HEK293 (cell line): Measurements from ENCODE around the gene ST6GAL1.

Experiments used
- BCL11B ChIP-seq: fragments of 450-650 bp; formaldehyde crosslinking; IDR thresholded peaks from 2 replicates; pipeline ENCODE4 v1.5.1; 2016; ENCODE audit warnings: low read depth, missing biosample characterization, missing genetic modification characterization
- GFI1B ChIP-seq: fragments of 450-650 bp; formaldehyde crosslinking; IDR thresholded peaks from 2 replicates; pipeline ENCODE4 v1.5.1; 2016; ENCODE audit warnings: missing biosample characterization, missing genetic modification characterization
- GLIS2 ChIP-seq: fragments of 450-650 bp; formaldehyde crosslinking; IDR thresholded peaks from 2 replicates; pipeline ENCODE4 v1.5.1; 2016; ENCODE audit warnings: missing biosample characterization, missing genetic modification characterization
- IKZF3 ChIP-seq: fragments of 450-650 bp; IDR thresholded peaks from 2 replicates; pipeline ENCODE4 v1.5.0; 2018; ENCODE audit warnings: missing biosample characterization, mild to moderate bottlenecking, missing genetic modification characterization, moderate library complexity
- KLF16 ChIP-seq: fragments of 450-650 bp; formaldehyde crosslinking; IDR thresholded peaks from 2 replicates; pipeline ENCODE4 v1.5.1; 2017; ENCODE audit warnings: missing biosample characterization, missing genetic modification characterization
- KLF9 ChIP-seq: fragments of 450-650 bp; formaldehyde crosslinking; IDR thresholded peaks from 2 replicates; pipeline ENCODE4 v1.5.1; 2016; ENCODE audit warnings: missing biosample characterization, missing genetic modification characterization, low read depth
- MYNN ChIP-seq: fragments of 450-650 bp; formaldehyde crosslinking; IDR thresholded peaks from 2 replicates; pipeline ENCODE4 v1.5.1; 2016; ENCODE audit warnings: missing biosample characterization, missing genetic modification characterization, borderline replicate concordance
- RBAK ChIP-seq: fragments of 450-650 bp; formaldehyde crosslinking; IDR thresholded peaks from 2 replicates; pipeline ENCODE4 v1.5.1; 2016; ENCODE audit warnings: missing biosample characterization, missing genetic modification characterization
- ZBTB49 ChIP-seq: fragments of 450-650 bp; formaldehyde crosslinking; IDR thresholded peaks from 2 replicates; pipeline ENCODE4 v1.5.1; 2016; ENCODE audit warnings: missing biosample characterization, missing genetic modification characterization, low read depth
- ZFP3 ChIP-seq: fragments of 450-650 bp; formaldehyde crosslinking; IDR thresholded peaks from 2 replicates; pipeline ENCODE4 v1.5.1; 2016; ENCODE audit warnings: low read depth, missing biosample characterization, missing genetic modification characterization
- ZFP69B ChIP-seq: fragments of 450-650 bp; formaldehyde crosslinking; IDR thresholded peaks from 2 replicates; pipeline ENCODE4 v1.5.1; 2016; ENCODE audit warnings: missing biosample characterization, missing genetic modification characterization
- ZNF132 ChIP-seq: fragments of 450-650 bp; formaldehyde crosslinking; IDR thresholded peaks from 2 replicates; pipeline ENCODE4 v1.5.1; 2017; ENCODE audit warnings: missing biosample characterization, missing genetic modification characterization, borderline replicate concordance
- ZNF223 ChIP-seq: fragments of 450-650 bp; formaldehyde crosslinking; IDR thresholded peaks from 2 replicates; pipeline ENCODE4 v1.5.1; 2016; ENCODE audit warnings: missing biosample characterization, missing genetic modification characterization
- ZNF37A ChIP-seq: fragments of 450-650 bp; IDR thresholded peaks from 2 replicates; pipeline ENCODE4 v1.5.1; 2018; ENCODE audit warnings: missing biosample characterization, missing genetic modification characterization
- ZNF416 ChIP-seq: fragments of 450-650 bp; formaldehyde crosslinking; IDR thresholded peaks from 2 replicates; pipeline ENCODE4 v1.5.1; 2016; ENCODE audit warnings: missing biosample characterization, missing genetic modification characterization
- ZNF510 ChIP-seq: fragments of 450-650 bp; formaldehyde crosslinking; IDR thresholded peaks from 2 replicates; pipeline ENCODE4 v1.5.1; 2018; ENCODE audit warnings: mild to moderate bottlenecking, missing genetic modification characterization, missing biosample characterization; ENCODE audit not compliant: insufficient replicate concordance
- ZNF623 ChIP-seq: fragments of 450-650 bp; formaldehyde crosslinking; IDR thresholded peaks from 2 replicates; pipeline ENCODE4 v1.5.1; 2016; ENCODE audit warnings: missing biosample characterization, missing genetic modification characterization
- ZNF776 ChIP-seq: fragments of 450-650 bp; formaldehyde crosslinking; IDR thresholded peaks from 2 replicates; pipeline ENCODE4 v1.5.0; 2017; ENCODE audit warnings: missing biosample characterization, missing genetic modification characterization, borderline replicate concordance
- ZXDB ChIP-seq: fragments of 450-650 bp; formaldehyde crosslinking; IDR thresholded peaks from 2 replicates; pipeline ENCODE4 v1.5.1; 2016; ENCODE audit warnings: missing biosample characterization, missing genetic modification characterization
- TF ChIP-seq, protein P1 (sequence below): fragments of 450-650 bp; formaldehyde crosslinking; IDR thresholded peaks from 2 replicates; pipeline ENCODE4 v1.5.0; 2017; ENCODE audit warnings: missing biosample characterization, missing genetic modification characterization, borderline replicate concordance
- TF ChIP-seq, protein P2 (sequence below): fragments of 450-650 bp; formaldehyde crosslinking; IDR thresholded peaks from 2 replicates; pipeline ENCODE4 v1.5.1; 2016; ENCODE audit warnings: missing biosample characterization, missing genetic modification characterization
- TF ChIP-seq, protein P3 (sequence below): fragments of 450-650 bp; formaldehyde crosslinking; IDR thresholded peaks from 2 replicates; pipeline ENCODE4 v1.5.1; 2017; ENCODE audit warnings: missing biosample characterization, missing genetic modification characterization

Gene ST6GAL1

GRCh38 chr3:187102073-187102634 lies 171.8 kb downstream of the ST6GAL1 start (continued):
- TF ChIP-seq KLF9 (tag by site-specific recombination) = no peak
- TF ChIP-seq ZBTB49 (tag by site-specific recombination) = no peak
- no peak for TF ChIP-seq ZXDB (tag by site-specific recombination)
- TF ChIP-seq ZNF776 (tag by site-specific recombination) = no peak
- TF ChIP-seq ZFP69B (tag by site-specific recombination) = no peak
- no peak for TF ChIP-seq MYNN (tag by site-specific recombination)
- no peak for TF ChIP-seq ZNF37A
- no peak for TF ChIP-seq ZFP3 (tag by site-specific recombination)
- peak; percentile 48; the same call in 1 of the 2 replicates for TF ChIP-seq GFI1B (tag by site-specific recombination)
- TF ChIP-seq ZNF510 (tag by site-specific recombination) = no peak
- no peak for TF ChIP-seq ZNF623 (tag by site-specific recombination)
- TF ChIP-seq, protein P1, sequence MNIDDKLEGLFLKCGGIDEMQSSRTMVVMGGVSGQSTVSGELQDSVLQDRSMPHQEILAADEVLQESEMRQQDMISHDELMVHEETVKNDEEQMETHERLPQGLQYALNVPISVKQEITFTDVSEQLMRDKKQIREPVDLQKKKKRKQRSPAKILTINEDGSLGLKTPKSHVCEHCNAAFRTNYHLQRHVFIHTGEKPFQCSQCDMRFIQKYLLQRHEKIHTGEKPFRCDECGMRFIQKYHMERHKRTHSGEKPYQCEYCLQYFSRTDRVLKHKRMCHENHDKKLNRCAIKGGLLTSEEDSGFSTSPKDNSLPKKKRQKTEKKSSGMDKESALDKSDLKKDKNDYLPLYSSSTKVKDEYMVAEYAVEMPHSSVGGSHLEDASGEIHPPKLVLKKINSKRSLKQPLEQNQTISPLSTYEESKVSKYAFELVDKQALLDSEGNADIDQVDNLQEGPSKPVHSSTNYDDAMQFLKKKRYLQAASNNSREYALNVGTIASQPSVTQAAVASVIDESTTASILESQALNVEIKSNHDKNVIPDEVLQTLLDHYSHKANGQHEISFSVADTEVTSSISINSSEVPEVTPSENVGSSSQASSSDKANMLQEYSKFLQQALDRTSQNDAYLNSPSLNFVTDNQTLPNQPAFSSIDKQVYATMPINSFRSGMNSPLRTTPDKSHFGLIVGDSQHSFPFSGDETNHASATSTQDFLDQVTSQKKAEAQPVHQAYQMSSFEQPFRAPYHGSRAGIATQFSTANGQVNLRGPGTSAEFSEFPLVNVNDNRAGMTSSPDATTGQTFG (tag by site-specific recombination) = no peak
- no peak for TF ChIP-seq GLIS2 (tag by site-specific recombination)
- TF ChIP-seq ZNF416 (tag by site-specific recombination) = no peak
- TF ChIP-seq, protein P2, sequence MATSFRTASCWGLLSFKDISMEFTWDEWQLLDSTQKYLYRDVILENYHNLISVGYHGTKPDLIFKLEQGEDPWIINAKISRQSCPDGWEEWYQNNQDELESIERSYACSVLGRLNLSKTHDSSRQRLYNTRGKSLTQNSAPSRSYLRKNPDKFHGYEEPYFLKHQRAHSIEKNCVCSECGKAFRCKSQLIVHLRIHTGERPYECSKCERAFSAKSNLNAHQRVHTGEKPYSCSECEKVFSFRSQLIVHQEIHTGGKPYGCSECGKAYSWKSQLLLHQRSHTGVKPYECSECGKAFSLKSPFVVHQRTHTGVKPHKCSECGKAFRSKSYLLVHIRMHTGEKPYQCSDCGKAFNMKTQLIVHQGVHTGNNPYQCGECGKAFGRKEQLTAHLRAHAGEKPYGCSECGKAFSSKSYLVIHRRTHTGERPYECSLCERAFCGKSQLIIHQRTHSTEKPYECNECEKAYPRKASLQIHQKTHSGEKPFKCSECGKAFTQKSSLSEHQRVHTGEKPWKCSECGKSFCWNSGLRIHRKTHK (tag by site-specific recombination) = no peak
- TF ChIP-seq, protein P3, sequence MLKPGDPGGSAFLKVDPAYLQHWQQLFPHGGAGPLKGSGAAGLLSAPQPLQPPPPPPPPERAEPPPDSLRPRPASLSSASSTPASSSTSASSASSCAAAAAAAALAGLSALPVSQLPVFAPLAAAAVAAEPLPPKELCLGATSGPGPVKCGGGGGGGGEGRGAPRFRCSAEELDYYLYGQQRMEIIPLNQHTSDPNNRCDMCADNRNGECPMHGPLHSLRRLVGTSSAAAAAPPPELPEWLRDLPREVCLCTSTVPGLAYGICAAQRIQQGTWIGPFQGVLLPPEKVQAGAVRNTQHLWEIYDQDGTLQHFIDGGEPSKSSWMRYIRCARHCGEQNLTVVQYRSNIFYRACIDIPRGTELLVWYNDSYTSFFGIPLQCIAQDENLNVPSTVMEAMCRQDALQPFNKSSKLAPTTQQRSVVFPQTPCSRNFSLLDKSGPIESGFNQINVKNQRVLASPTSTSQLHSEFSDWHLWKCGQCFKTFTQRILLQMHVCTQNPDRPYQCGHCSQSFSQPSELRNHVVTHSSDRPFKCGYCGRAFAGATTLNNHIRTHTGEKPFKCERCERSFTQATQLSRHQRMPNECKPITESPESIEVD (tag by site-specific recombination) = peak; percentile 67; the same call in 1 of the 2 replicates
- no peak for TF ChIP-seq IKZF3 (tag by site-specific recombination)
- TF ChIP-seq ZNF132 (tag by site-specific recombination) = no peak
- no peak for TF ChIP-seq BCL11B
- TF ChIP-seq KLF16 = no peak
- no peak for TF ChIP-seq ZNF223 (tag by site-specific recombination)
- no peak for TF ChIP-seq RBAK (tag by site-specific recombination)
- TF ChIP-seq, all 188 proteins: peak for 5
